ENCODE results near the gene TEAD3.
"Not testable (repeated sequence)": the region's sequence is repeated elsewhere in the genome, so short reads cannot be mapped to it uniquely, and the experiment has no call there.

TEAD3 gene

GRCh38 chr6:35519313-35520015 lies 22.6 kb upstream of the TEAD3 start:
- Histone ChIP-seq H3K27ac (ENCODE audit: low read length) (no peak overlapping the region), H3K4me2 (ENCODE audit: insufficient read depth, low read length) (no peak overlapping the region), H3K9me3 (ENCODE audit: insufficient read depth, low read length, severe bottlenecking) (no peaks in the 10 kb centered on the region), H2AFZ (ENCODE audit: low read depth, low read length) (no peak overlapping the region), H3K9ac (ENCODE audit: low read depth, low read length) (no peak overlapping the region), H3K36me3 (ENCODE audit: insufficient read depth, low read length) (no peaks in the 10 kb centered on the region), H4K20me1 (ENCODE audit: insufficient read depth, low read length) (no peaks in the 10 kb centered on the region), H3K27me3 (ENCODE audit: insufficient read depth, low read length, poor library complexity) (peaks cover 7% of the 10 kb centered on the region), H3K4me1 (ENCODE audit: insufficient read depth, low read length) (peaks cover 14% of the 10 kb centered on the region), H3K79me2 (ENCODE audit: insufficient read depth, low read length) (no peaks in the 10 kb centered on the region), H3K4me3 (ENCODE audit: low read depth in 1 of 2, low read length in 2 of 2) (no peak overlapping the region)
- TF ChIP-seq EZH2 (IDR thresholded peaks at IDR 0.05; ENCODE audit: borderline replicate concordance, low read depth, low read length, severe bottlenecking) (no peak), CTCF (IDR thresholded peaks at IDR 0.05; ENCODE audit: borderline replicate concordance, extremely low read depth, low read length, poor library complexity, severe bottlenecking) (no peak)
- no peak for ATAC-seq (ENCODE audit: insufficient read depth, low read depth)
- DNase-seq, result no peak

DNA sequence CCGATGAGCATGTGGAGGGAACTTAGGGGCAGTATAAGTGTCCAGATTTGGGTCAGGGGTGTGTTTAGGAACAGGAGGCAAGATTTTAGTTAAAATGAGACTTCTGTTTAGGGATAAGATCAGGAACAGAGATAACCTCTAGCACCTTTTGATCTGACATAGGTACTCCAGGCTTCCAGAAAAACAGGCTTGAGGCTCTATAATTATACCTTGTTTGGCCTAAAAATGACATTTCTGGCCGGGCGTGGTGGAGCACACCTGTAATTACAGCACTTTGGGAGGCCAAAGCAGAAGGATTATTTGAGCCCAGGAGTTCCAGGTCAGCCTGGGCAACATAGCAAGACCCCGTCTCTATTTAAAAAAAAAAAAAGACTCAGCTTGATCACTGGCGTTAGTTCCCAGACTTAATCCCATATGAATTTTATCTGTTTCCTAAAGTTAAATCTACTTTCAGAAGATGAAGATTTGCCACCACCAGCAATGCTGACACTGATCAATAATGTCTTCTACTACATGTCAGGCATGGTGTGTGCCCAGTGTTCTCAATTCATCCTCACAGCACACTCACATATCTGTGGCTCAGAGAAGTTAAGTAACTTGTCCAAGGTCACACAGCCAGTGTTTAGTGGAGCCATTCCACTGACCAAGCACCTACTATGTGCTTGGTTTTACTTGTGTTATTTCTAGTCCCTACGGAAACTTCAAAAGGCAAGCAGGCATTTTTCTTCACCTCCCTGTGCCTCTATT lies 21.9 kb upstream of the TEAD3 start:
- Histone ChIP-seq H4K20me1 (ENCODE audit: insufficient read depth, low read length) (no peaks in the 10 kb centered on the region), H3K36me3 (ENCODE audit: insufficient read depth, low read length) (no peaks in the 10 kb centered on the region), H3K27ac (ENCODE audit: low read length) (no peak overlapping the region), H3K9ac (ENCODE audit: low read depth, low read length) (no peak overlapping the region), H3K9me3 (ENCODE audit: insufficient read depth, low read length, severe bottlenecking) (no peaks in the 10 kb centered on the region), H3K4me3 (ENCODE audit: low read depth in 1 of 2, low read length in 2 of 2) (no peak overlapping the region), H3K4me1 (ENCODE audit: insufficient read depth, low read length) (peaks cover 14% of the 10 kb centered on the region), H3K27me3 (ENCODE audit: insufficient read depth, low read length, poor library complexity) (peaks cover 7% of the 10 kb centered on the region), H2AFZ (ENCODE audit: low read depth, low read length) (no peak overlapping the region), H3K79me2 (ENCODE audit: insufficient read depth, low read length) (no peaks in the 10 kb centered on the region), H3K4me2 (ENCODE audit: insufficient read depth, low read length) (no peak overlapping the region)
- TF ChIP-seq CTCF (IDR thresholded peaks at IDR 0.05; ENCODE audit: borderline replicate concordance, extremely low read depth, low read length, poor library complexity, severe bottlenecking) (no peak), EZH2 (IDR thresholded peaks at IDR 0.05; ENCODE audit: borderline replicate concordance, low read depth, low read length, severe bottlenecking) (no peak)
- no peak for ATAC-seq (ENCODE audit: insufficient read depth, low read depth)
- DNase-seq, result no peak

DNA sequence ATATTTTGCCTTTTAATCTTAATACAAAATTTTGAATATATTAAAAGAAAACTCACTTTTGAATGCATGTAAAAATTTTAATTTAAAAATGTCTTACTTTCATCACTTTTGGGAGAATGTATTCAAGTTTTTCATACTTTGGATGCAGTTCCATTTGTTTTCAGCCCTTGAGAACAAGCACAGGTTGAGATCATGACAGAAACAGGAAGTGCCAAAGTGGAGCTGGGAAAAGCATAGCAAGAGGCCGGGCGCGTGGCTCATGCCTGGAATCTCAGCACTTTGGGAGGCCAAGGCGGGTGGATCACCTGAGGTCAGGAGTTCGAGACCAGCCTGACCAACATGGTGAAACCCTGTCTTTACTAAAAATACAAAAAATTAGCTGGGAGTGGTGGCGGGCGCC lies 21.1 kb upstream of the TEAD3 start:
- H2AFZ ChIP-seq (ENCODE audit: low read depth, low read length); H3K79me2 ChIP-seq (ENCODE audit: insufficient read depth, low read length); H3K4me3 ChIP-seq (ENCODE audit: low read depth in 1 of 2, low read length in 2 of 2); H3K27me3 ChIP-seq (ENCODE audit: insufficient read depth, low read length, poor library complexity); H3K36me3 ChIP-seq (ENCODE audit: insufficient read depth, low read length); ATAC-seq (ENCODE audit: insufficient read depth, low read depth); DNase-seq; H3K9ac ChIP-seq (ENCODE audit: low read depth, low read length); H4K20me1 ChIP-seq (ENCODE audit: insufficient read depth, low read length); H3K9me3 ChIP-seq (ENCODE audit: insufficient read depth, low read length, severe bottlenecking); H3K4me2 ChIP-seq (ENCODE audit: insufficient read depth, low read length); H3K27ac ChIP-seq (ENCODE audit: low read length): not testable (repeated sequence)
- peaks cover 10% of the 10 kb centered on the region for H3K4me1 ChIP-seq (ENCODE audit: insufficient read depth, low read length)

DNA sequence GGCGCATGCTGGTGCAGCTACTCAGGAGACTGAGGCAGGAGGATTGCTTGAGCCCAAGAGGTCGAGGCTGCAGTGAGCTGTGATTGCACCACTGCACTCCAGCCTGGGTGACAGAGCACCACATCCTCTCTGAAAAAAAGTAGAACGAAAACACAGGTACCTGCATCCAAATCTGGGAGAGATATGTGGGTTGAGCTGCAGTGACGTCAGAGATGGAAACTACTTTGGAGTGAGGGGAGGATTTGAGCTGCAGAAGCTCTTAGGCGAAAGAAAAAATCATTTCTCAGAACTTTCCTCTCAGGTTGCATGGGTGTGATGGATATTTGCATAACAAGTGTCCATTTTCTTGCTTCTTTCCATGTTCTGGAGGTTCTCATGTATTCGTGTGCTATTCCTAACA lies 19.8 kb upstream of the TEAD3 start:
- no peak overlapping the region for H2AFZ ChIP-seq (ENCODE audit: low read depth, low read length)
- H3K4me3 ChIP-seq (ENCODE audit: low read depth in 1 of 2, low read length in 2 of 2), result no peak overlapping the region
- no peaks in the 10 kb centered on the region for H3K9me3 ChIP-seq (ENCODE audit: insufficient read depth, low read length, severe bottlenecking)
- H4K20me1 ChIP-seq (ENCODE audit: insufficient read depth, low read length), result no peaks in the 10 kb centered on the region
- DNase-seq (no peak), ATAC-seq (ENCODE audit: insufficient read depth, low read depth) (no peak)
- no peak overlapping the region for H3K9ac ChIP-seq (ENCODE audit: low read depth, low read length)
- peaks cover 7% of the 10 kb centered on the region for H3K27me3 ChIP-seq (ENCODE audit: insufficient read depth, low read length, poor library complexity)
- no peaks in the 10 kb centered on the region for H3K79me2 ChIP-seq (ENCODE audit: insufficient read depth, low read length)
- TF ChIP-seq EZH2 (IDR thresholded peaks at IDR 0.05; ENCODE audit: borderline replicate concordance, low read depth, low read length, severe bottlenecking) (no peak), CTCF (IDR thresholded peaks at IDR 0.05; ENCODE audit: borderline replicate concordance, extremely low read depth, low read length, poor library complexity, severe bottlenecking) (no peak)
- H3K27ac ChIP-seq (ENCODE audit: low read length), result no peak overlapping the region
- H3K4me2 ChIP-seq (ENCODE audit: insufficient read depth, low read length), result no peak overlapping the region
- no peaks in the 10 kb centered on the region for H3K36me3 ChIP-seq (ENCODE audit: insufficient read depth, low read length)
- H3K4me1 ChIP-seq (ENCODE audit: insufficient read depth, low read length), result no peaks in the 10 kb centered on the region

DNA sequence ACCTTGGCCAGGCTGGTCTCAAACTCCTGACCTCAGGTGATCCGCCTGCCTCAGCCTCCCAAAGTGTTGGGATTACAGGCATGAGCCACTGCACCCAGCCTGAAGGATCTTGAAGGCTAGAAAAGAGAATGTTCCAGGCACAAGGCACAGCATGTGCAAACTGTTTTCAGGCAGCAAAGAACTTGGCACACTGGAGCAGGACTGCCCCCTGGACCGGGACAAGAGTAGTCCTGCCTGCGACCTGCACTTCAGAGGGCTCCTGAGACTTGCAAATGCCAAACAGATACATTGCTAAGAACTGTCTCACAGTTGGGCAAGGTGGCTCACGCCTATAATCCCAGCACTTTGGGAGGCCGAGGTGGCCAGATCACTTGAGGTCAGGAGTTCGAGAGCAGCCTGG lies 19.1 kb upstream of the TEAD3 start:
- not testable (repeated sequence) for H3K9me3 ChIP-seq (ENCODE audit: insufficient read depth, low read length, severe bottlenecking); H3K79me2 ChIP-seq (ENCODE audit: insufficient read depth, low read length); H2AFZ ChIP-seq (ENCODE audit: low read depth, low read length); H4K20me1 ChIP-seq (ENCODE audit: insufficient read depth, low read length); DNase-seq; H3K4me2 ChIP-seq (ENCODE audit: insufficient read depth, low read length); H3K9ac ChIP-seq (ENCODE audit: low read depth, low read length); H3K36me3 ChIP-seq (ENCODE audit: insufficient read depth, low read length); H3K4me1 ChIP-seq (ENCODE audit: insufficient read depth, low read length); ATAC-seq (ENCODE audit: insufficient read depth, low read depth); H3K27me3 ChIP-seq (ENCODE audit: insufficient read depth, low read length, poor library complexity); H3K4me3 ChIP-seq (ENCODE audit: low read depth in 1 of 2, low read length in 2 of 2); H3K27ac ChIP-seq (ENCODE audit: low read length)

Measured in DND-41 (cell line).